Glomerular visceral epithelial cell (primary cell): ENCODE data around the gene PCBP4.

ENCODE experiments used
- DNase-seq: peaks from one replicate; pipeline ENCODE4 v3.0.0-alpha.2; 2016; ENCODE audit errors: extremely low spot score

Gene PCBP4

DNA sequence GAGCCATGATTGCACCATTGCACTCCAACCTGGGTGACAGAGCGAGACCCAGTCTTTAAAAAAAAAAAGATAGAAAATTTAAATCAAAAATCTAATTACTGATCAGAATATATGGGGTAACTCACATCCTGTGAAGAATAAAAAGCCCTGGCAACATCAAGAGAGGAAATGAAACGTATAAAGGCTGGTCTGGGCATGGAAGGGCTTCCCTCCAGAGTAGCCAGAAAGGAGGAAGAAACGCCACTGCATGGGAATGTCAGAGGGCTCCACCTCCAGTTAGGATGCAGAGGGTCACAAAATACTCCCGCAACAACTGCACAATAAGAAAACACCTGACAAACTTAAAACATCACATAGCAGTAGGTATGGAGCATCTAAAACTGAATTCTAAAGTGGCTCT lies 59.2 kb downstream of the PCBP4 start:
- no peak for DNase-seq
